ENCODE results near the gene EPS8L1. TPM values are rescaled to one million over a fixed set of nuclear protein-coding genes. Genes with fewer than 3 reads are reported as not detected.
"Not testable (repeated sequence)": the region's sequence is repeated elsewhere in the genome, so short reads cannot be mapped to it uniquely, and the experiment has no call there.

EPS8L1 gene
- total RNA-seq (1.0 and 1.3 TPM in 2 replicates), polyA plus RNA-seq (0.39 and 0.72 TPM in 2 replicates), polyA minus RNA-seq (0.77 and 1.6 TPM in 2 replicates)
- 0.61 TPM for total RNA-seq (2013)

GRCh38 chr19:55075371-55075998, at the start of gene EPS8L1:
Gene EPS8L1 (plus strand): TSS chr19:55075869. CDS start chr19:55076445, 576 bp downstream.
- Histone ChIP-seq H3K9me3 (ENCODE audit: control extremely low read depth in 1 of 3, control insufficient read depth in 2 of 3, insufficient read depth in 1 of 3, low read length in 2 of 3) (peaks cover 0 to 38% (median 4%) of the 10 kb centered on the region in 3 donors), H3K9ac (ENCODE audit: low read length) (no peak within 1 kb of the TSS), H3K79me2 (ENCODE audit: control insufficient read depth, insufficient read depth, low read length) (no peaks in the 10 kb centered on the region), H4K20me1 (ENCODE audit: control insufficient read depth, insufficient read depth, low read length, poor library complexity, severe bottlenecking) (no peaks in the 10 kb centered on the region), H3K27me3 (replicated peaks in 1 of 4; ENCODE audit: control extremely low read depth in 1 of 4, control insufficient read depth in 3 of 4, insufficient read depth in 4 of 4, low read length in 3 of 4) (peaks cover 0 to 64% (median 22%) of the 10 kb centered on the region in 4 experiments), H3K4me1 (ENCODE audit: control insufficient read depth in 2 of 2, insufficient read depth in 2 of 2, low read length in 2 of 2) (peaks cover 6 to 9% of the 10 kb centered on the region in 2 donors), H3K4me2 (replicated peaks; ENCODE audit: low read depth, low read length, poor library complexity, severe bottlenecking) (no peak within 1 kb of the TSS), H3K36me3 (replicated peaks in 1 of 2; ENCODE audit: control extremely low read depth in 1 of 2, control insufficient read depth in 1 of 2, extremely low read depth in 1 of 2, insufficient read depth in 2 of 2, low read length in 1 of 2) (no peaks in the 10 kb centered on the region), H3K4me3 (ENCODE audit: control extremely low read depth in 1 of 5, extremely low read depth in 1 of 5, insufficient read depth in 1 of 5, low read depth in 2 of 5, low read length in 4 of 5) (no peak within 1 kb of the TSS), H3K27ac (ENCODE audit: low read length in 2 of 2) (no peak within 1 kb of the TSS), H2AFZ (ENCODE audit: insufficient read depth, low read depth, low read length, poor library complexity, severe bottlenecking) (no peak within 1 kb of the TSS)
- ChIA-PET POLR2A (interaction anchor here (0.6 kb wide), 1 partner anchor 140 kb away, joined by 6 read pairs; no protein-coding TSS in a partner anchor), CTCF (no interaction called here)
- intact Hi-C loops (cut with micrococcal nuclease), result no loop called here
- H3K4me1 Mint-ChIP-seq, result peaks cover 10% of the 10 kb centered on the region
- H3K4me3 Mint-ChIP-seq, result no peak within 1 kb of the TSS
- no peak for ATAC-seq (ENCODE audit: low read depth)
- H3K9me3 Mint-ChIP-seq (ENCODE audit: insufficient read depth), result peaks cover 3% of the 10 kb centered on the region
- WGBS (ENCODE audit: insufficient coverage), result 59% methylated on average over 15 of the region's 18 CpGs
- no peak within 1 kb of the TSS for H3K27ac Mint-ChIP-seq
- no peak for TF ChIP-seq EZH2 (IDR thresholded peaks at IDR 0.05; ENCODE audit: borderline replicate concordance, insufficient read depth, low read depth, low read length, poor library complexity, severe bottlenecking)
- TF ChIP-seq, protein P1, sequence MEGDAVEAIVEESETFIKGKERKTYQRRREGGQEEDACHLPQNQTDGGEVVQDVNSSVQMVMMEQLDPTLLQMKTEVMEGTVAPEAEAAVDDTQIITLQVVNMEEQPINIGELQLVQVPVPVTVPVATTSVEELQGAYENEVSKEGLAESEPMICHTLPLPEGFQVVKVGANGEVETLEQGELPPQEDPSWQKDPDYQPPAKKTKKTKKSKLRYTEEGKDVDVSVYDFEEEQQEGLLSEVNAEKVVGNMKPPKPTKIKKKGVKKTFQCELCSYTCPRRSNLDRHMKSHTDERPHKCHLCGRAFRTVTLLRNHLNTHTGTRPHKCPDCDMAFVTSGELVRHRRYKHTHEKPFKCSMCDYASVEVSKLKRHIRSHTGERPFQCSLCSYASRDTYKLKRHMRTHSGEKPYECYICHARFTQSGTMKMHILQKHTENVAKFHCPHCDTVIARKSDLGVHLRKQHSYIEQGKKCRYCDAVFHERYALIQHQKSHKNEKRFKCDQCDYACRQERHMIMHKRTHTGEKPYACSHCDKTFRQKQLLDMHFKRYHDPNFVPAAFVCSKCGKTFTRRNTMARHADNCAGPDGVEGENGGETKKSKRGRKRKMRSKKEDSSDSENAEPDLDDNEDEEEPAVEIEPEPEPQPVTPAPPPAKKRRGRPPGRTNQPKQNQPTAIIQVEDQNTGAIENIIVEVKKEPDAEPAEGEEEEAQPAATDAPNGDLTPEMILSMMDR (IDR thresholded peaks at IDR 0.05), result no peak
- H3K27me3 Mint-ChIP-seq, result peaks cover 58% of the 10 kb centered on the region
- DNase-seq, result no peak

- H3K4me2 ChIP-seq (replicated peaks; ENCODE audit: low read depth, low read length, poor library complexity, severe bottlenecking); H3K27ac ChIP-seq (ENCODE audit: low read length in 2 of 2); H3K27me3 ChIP-seq (replicated peaks in 1 of 4; ENCODE audit: control extremely low read depth in 1 of 4, control insufficient read depth in 3 of 4, insufficient read depth in 4 of 4, low read length in 3 of 4); H3K79me2 ChIP-seq (ENCODE audit: control insufficient read depth, insufficient read depth, low read length); POLR2A ChIA-PET; H3K4me3 Mint-ChIP-seq; DNase-seq; H3K36me3 ChIP-seq (replicated peaks in 1 of 2; ENCODE audit: control extremely low read depth in 1 of 2, control insufficient read depth in 1 of 2, extremely low read depth in 1 of 2, insufficient read depth in 2 of 2, low read length in 1 of 2); H3K27me3 Mint-ChIP-seq; H3K4me3 ChIP-seq (ENCODE audit: control extremely low read depth in 1 of 5, extremely low read depth in 1 of 5, insufficient read depth in 1 of 5, low read depth in 2 of 5, low read length in 4 of 5); CTCF ChIA-PET; H3K9me3 Mint-ChIP-seq (ENCODE audit: insufficient read depth); ATAC-seq (ENCODE audit: low read depth); H3K4me1 ChIP-seq (ENCODE audit: control insufficient read depth in 2 of 2, insufficient read depth in 2 of 2, low read length in 2 of 2); H3K9ac ChIP-seq (ENCODE audit: low read length); H3K4me1 Mint-ChIP-seq; H2AFZ ChIP-seq (ENCODE audit: insufficient read depth, low read depth, low read length, poor library complexity, severe bottlenecking); H4K20me1 ChIP-seq (ENCODE audit: control insufficient read depth, insufficient read depth, low read length, poor library complexity, severe bottlenecking); intact Hi-C loops (cut with micrococcal nuclease); H3K27ac Mint-ChIP-seq: not testable (repeated sequence)
- H3K9me3 ChIP-seq (ENCODE audit: control extremely low read depth in 1 of 3, control insufficient read depth in 2 of 3, insufficient read depth in 1 of 3, low read length in 2 of 3), result peaks cover 0 to 23% (median 7%) of the 10 kb centered on the region in 3 donors
- no CpG with 5 or more reads among the region's 12 CpGs for WGBS (ENCODE audit: insufficient coverage)
Observed at GRCh38 chr19:55027140-55027471, 48.6 kb upstream of the EPS8L1 start.

Measured in B cell (primary cell).